GM23248 (cell line): Measurements from ENCODE around the gene CDC42SE1. TPM values are rescaled to one million over a fixed set of nuclear protein-coding genes. Genes with fewer than 3 reads are reported as not detected.

Source experiments
- DNase-seq: peaks from one replicate; pipeline ENCODE4 v3.0.0-alpha.2; 2015
- H2AFZ ChIP-seq: fragments of 200-600 bp; sonication (generic); 2 replicates; pipeline ENCODE4 v1.6.1; 2016; ENCODE audit warnings: antibody characterized with exemption
- H3F3A ChIP-seq: fragments of 200-600 bp; sonication (generic); 2 replicates; pipeline ENCODE4 v1.6.1; 2016; ENCODE audit warnings: mild to moderate bottlenecking, antibody characterized with exemption, mixed run types; ENCODE audit not compliant: insufficient read depth
- H3K27ac ChIP-seq: fragments of 200-600 bp; sonication (generic); 2 replicates; pipeline ENCODE4 v1.5.1; 2016; ENCODE audit warnings: mild to moderate bottlenecking
- H3K27me3 ChIP-seq: fragments of 200-600 bp; sonication (generic); replicated peaks from 2 replicates; pipeline ENCODE4 v1.6.1; 2016; ENCODE audit warnings: mild to moderate bottlenecking; ENCODE audit not compliant: insufficient read depth
- H3K36me3 ChIP-seq: fragments of 200-600 bp; sonication (generic); 2 replicates; pipeline ENCODE4 v1.6.1; 2016; ENCODE audit warnings: low read depth, mild to moderate bottlenecking
- H3K4me1 ChIP-seq: fragments of 200-600 bp; sonication (generic); 2 replicates; pipeline ENCODE4 v1.6.1; 2016; ENCODE audit warnings: mild to moderate bottlenecking; ENCODE audit not compliant: insufficient read depth
- H3K4me2 ChIP-seq: fragments of 200-600 bp; sonication (generic); one replicate; pipeline ENCODE4 v1.6.1; 2016; ENCODE audit warnings: mild to moderate bottlenecking; ENCODE audit not compliant: unreplicated experiment
- H3K4me3 ChIP-seq: fragments of 200-600 bp; sonication (generic); 2 replicates; pipeline ENCODE4 v1.5.1; 2016; ENCODE audit warnings: mild to moderate bottlenecking
- H3K79me2 ChIP-seq: fragments of 200-600 bp; sonication (generic); 2 replicates; pipeline ENCODE4 v1.6.1; 2016; ENCODE audit warnings: mild to moderate bottlenecking; ENCODE audit not compliant: insufficient read depth
- H3K9ac ChIP-seq: fragments of 200-600 bp; sonication (generic); 2 replicates; pipeline ENCODE4 v1.6.1; 2016; ENCODE audit warnings: mild to moderate bottlenecking
- H3K9me2 ChIP-seq: fragments of 200-600 bp; sonication (generic); 2 replicates; pipeline ENCODE4 v1.6.1; 2016; ENCODE audit warnings: mixed run types, mild to moderate bottlenecking, moderate library complexity; ENCODE audit not compliant: insufficient read depth
- H3K9me3 ChIP-seq: fragments of 200-600 bp; sonication (generic); one replicate; pipeline ENCODE4 v1.6.1; 2017; ENCODE audit warnings: low read depth
- H4K20me1 ChIP-seq: fragments of 200-600 bp; sonication (generic); 2 replicates; pipeline ENCODE4 v1.6.0; 2016; ENCODE audit not compliant: insufficient read depth
- EZH2 ChIP-seq: fragments of 200-600 bp; sonication (generic); IDR thresholded peaks from 2 replicates; pipeline ENCODE4 v1.6.1; 2018; ENCODE audit warnings: antibody characterized with exemption, mild to moderate bottlenecking; ENCODE audit not compliant: insufficient read depth, poor library complexity, severe bottlenecking
- EZH2phosphoT487 ChIP-seq: fragments of 200-600 bp; sonication (generic); IDR thresholded peaks from 2 replicates; pipeline ENCODE4 v1.6.1; 2018; ENCODE audit warnings: antibody characterized with exemption, moderate library complexity, mild to moderate bottlenecking, low read depth; ENCODE audit not compliant: insufficient read depth
- WGBS, 2 experiments: methylation state at CpG; one replicate each; pipeline ENCODE4 v1.1.6; 2015 to 2017; ENCODE audit warnings: low lambda C conversion rate in 2 of 2, low coverage in 1 of 2; ENCODE audit errors: missing lambda C conversion rate in 2 of 2; 5-methylcytosine and 5-hydroxymethylcytosine counted together
- in situ Hi-C: fragments of 300-500 bp; cut with MboI; formaldehyde crosslinking; loops from 2 replicates; pipeline ENCODE4 v1.15.0; 2020
- polyA plus RNA-seq: library from polyadenylated mRNA; unstranded; fragments of >200 nt; fragmentation: Nextera tagmentation; extraction: Ambion mirVana; gene quantifications from 2 replicates; pipeline ENCODE4 v1.2.1, GENCODE V29; 2016
- total RNA-seq: library from RNA; depleted of rRNA; stranded (reverse); fragments of >200 nt; shearing (Covaris generic); gene quantifications from 2 replicates; pipeline ENCODE4 v1.2.3, GENCODE V29; 2014

Gene CDC42SE1
- total and polyA plus RNA-seq, 2 experiments from 2014 or later, result 18.2 to 52.2 TPM

GRCh38 chr1:151007853-151008243, 51.6 kb downstream of the CDC42SE1 start:
- Histone ChIP-seq H3K9me3 (no peaks in the 10 kb centered on the region), H2AFZ (peak overlapping the region; percentile 71), H3K27ac (peak overlapping the region; percentile 94), H3K36me3 (no peaks in the 10 kb centered on the region), H3K4me2 (peak overlapping the region; percentile 71), H3K4me3 (peak overlapping the region; percentile 89), H3K79me2 (peaks cover 50% of the 10 kb centered on the region), H3K9me2 (no peaks in the 10 kb centered on the region), H3K9ac (peak overlapping the region; percentile 93), H4K20me1 (no peaks in the 10 kb centered on the region), H3K4me1 (peaks cover 39% of the 10 kb centered on the region), H3K27me3 (no peaks in the 10 kb centered on the region), H3F3A (peaks cover 30% of the 10 kb centered on the region)
- TF ChIP-seq EZH2phosphoT487, result peak; percentile 81; the same call in 1 of the 2 replicates
- TF ChIP-seq EZH2, result no peak
- WGBS, 2 experiments, result 4 to 5% methylated on average over 4 of the region's 4 CpGs
- in situ Hi-C loops, result no loop called here
- no peak for DNase-seq

GRCh38 chr1:151006327-151007052, 52.9 kb downstream of the CDC42SE1 start, which contains the start of gene MINDY1:
TSS of gene MINDY1 (minus strand) at chr1:151006902. CDS start at chr1:151002617, 4,285 bp downstream.
- WGBS, 2 experiments, result 1 to 2% methylated on average over 16 to 18 of the region's 18 CpGs
- Histone ChIP-seq H3K27ac (peak within 1 kb of the TSS; percentile 94), H3K4me3 (peak within 1 kb of the TSS; percentile 89), H3K9me3 (no peaks in the 10 kb centered on the region), H3F3A (peaks cover 30% of the 10 kb centered on the region), H3K4me2 (peak within 1 kb of the TSS; percentile 82), H3K36me3 (no peaks in the 10 kb centered on the region), H2AFZ (peak within 1 kb of the TSS; percentile 84), H3K4me1 (peaks cover 39% of the 10 kb centered on the region), H3K9ac (peak within 1 kb of the TSS; percentile 93), H3K27me3 (no peaks in the 10 kb centered on the region), H4K20me1 (no peaks in the 10 kb centered on the region), H3K9me2 (no peaks in the 10 kb centered on the region), H3K79me2 (peaks cover 44% of the 10 kb centered on the region)
- in situ Hi-C loops, result no loop called here
- DNase-seq, result peak; percentile 93
- TF ChIP-seq EZH2phosphoT487 (no peak), EZH2 (no peak)

GRCh38 chr1:151005729-151006319, 53.6 kb downstream of the CDC42SE1 start:
- Histone ChIP-seq H3F3A (peaks cover 23% of the 10 kb centered on the region), H3K9me3 (no peaks in the 10 kb centered on the region), H3K9me2 (no peaks in the 10 kb centered on the region), H3K4me3 (peak overlapping the region; percentile 69), H3K36me3 (no peaks in the 10 kb centered on the region), H3K27ac (peak overlapping the region; percentile 94), H3K79me2 (peaks cover 37% of the 10 kb centered on the region), H3K4me1 (peaks cover 32% of the 10 kb centered on the region), H3K9ac (peak overlapping the region; percentile 82), H2AFZ (peak overlapping the region; percentile 84), H3K4me2 (peak overlapping the region; percentile 82), H4K20me1 (no peaks in the 10 kb centered on the region), H3K27me3 (no peaks in the 10 kb centered on the region)
- TF ChIP-seq EZH2 (no peak), EZH2phosphoT487 (no peak)
- DNase-seq, result peak; percentile 25
- 5 to 15% methylated on average over 4 of the region's 4 CpGs for WGBS, 2 experiments
- in situ Hi-C loops, result no loop called here

- peaks cover 13% of the 10 kb centered on the region; the same call in 1 of the 2 replicates for H3K79me2 ChIP-seq
- no peak overlapping the region for H3K27ac ChIP-seq
- no peaks in the 10 kb centered on the region for H3K27me3 ChIP-seq
- in situ Hi-C loops, result no loop called here
- H3K4me1 ChIP-seq, result peaks cover 29% of the 10 kb centered on the region
- no peaks in the 10 kb centered on the region for H3K9me2 ChIP-seq
- no peak overlapping the region for H2AFZ ChIP-seq
- DNase-seq, result no peak
- H3K4me3 ChIP-seq, result no peak overlapping the region
- H3K36me3 ChIP-seq, result no peaks in the 10 kb centered on the region
- H3F3A ChIP-seq, result peaks cover 13% of the 10 kb centered on the region
- TF ChIP-seq EZH2phosphoT487, result no peak
- no peak for TF ChIP-seq EZH2
- no peaks in the 10 kb centered on the region for H3K9me3 ChIP-seq
- no peaks in the 10 kb centered on the region for H4K20me1 ChIP-seq
- H3K9ac ChIP-seq, result no peak overlapping the region
- H3K4me2 ChIP-seq, result no peak overlapping the region
Measured at GRCh38 chr1:151003180-151003579, 56.2 kb downstream of the CDC42SE1 start.
